ENCODE data around the gene CD3E. TPM values are rescaled to one million over a fixed set of nuclear protein-coding genes. Genes with fewer than 3 reads are reported as not detected.

Gene CD3E
- total and polyA plus RNA-seq, 2 of the 13 experiments (the other 11 are each of a cell fraction or from before 2014, with no cell fraction given), result not detected

DNA sequence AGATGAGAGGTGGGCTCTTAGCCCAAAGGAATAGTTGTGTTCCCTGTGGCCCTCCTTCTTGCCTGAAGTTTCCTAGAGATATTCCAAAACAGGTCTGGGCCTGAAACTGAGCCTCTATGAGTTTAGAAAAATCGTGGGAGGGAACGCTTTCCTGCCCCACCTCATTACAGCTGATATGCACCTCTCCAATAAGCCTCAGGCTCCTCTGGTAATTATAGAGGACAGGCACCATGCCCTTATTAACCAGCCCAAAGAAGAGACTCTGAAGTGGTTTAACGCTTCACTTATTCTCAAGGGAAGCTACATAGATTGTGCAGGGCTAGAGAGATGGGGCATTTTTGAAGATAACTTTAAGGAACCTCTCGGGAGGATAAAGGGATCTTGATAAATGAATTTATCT is 37.0 kb upstream of the CD3E start:
- Histone ChIP-seq H3K9me3 (ENCODE audit: low read length) (no peaks in the 10 kb centered on the region), H3K36me3 (replicated peaks in 1 of 2; ENCODE audit: control insufficient read depth in 1 of 2, insufficient read depth in 2 of 2, low read length in 2 of 2) (peaks cover 0 to 2% of the 10 kb centered on the region in 2 experiments; a peak in 1 of 5 replicates), H3K79me2 (ENCODE audit: insufficient read depth, low read length) (peaks cover 7% of the 10 kb centered on the region), H3K9ac (ENCODE audit: insufficient read depth, low read depth, low read length) (no peak overlapping the region), H4K20me1 (ENCODE audit: insufficient read depth, low read length) (no peaks in the 10 kb centered on the region), H3K27me3 (ENCODE audit: control insufficient read depth in 1 of 2, insufficient read depth in 2 of 2, low read length in 2 of 2) (peaks cover 1 to 22% of the 10 kb centered on the region in 2 experiments; a peak in 4 of 5 replicates), H3K27ac (ENCODE audit: extremely low read length, insufficient read depth, low read length) (no peak overlapping the region), H3K4me3 (replicated peaks in 1 of 3; ENCODE audit: insufficient read depth in 1 of 3, low read depth in 2 of 3, low read length in 3 of 3) (no peak overlapping the region), H3K4me1 (ENCODE audit: insufficient read depth, low read length) (peaks cover 31% of the 10 kb centered on the region), H2AFZ (ENCODE audit: low read length) (no peak overlapping the region), H3K4me2 (ENCODE audit: low read depth, low read length) (no peak overlapping the region)
- FAIRE-seq (no peak), DNase-seq (ENCODE audit: low spot score) (no peak), ATAC-seq (no peak)
- 40% methylated on average over 4 of the region's 4 CpGs for WGBS (ENCODE audit: low lambda C conversion rate)
- POLR2A ChIA-PET, result no interaction called here
- BruUV-seq (replicated peaks), result no TSS peak
- CTCF ChIA-PET (ENCODE audit: low intra/inter-chr PET ratio, low total read pairs), result no interaction called here
- intact Hi-C loops (cut with micrococcal nuclease; ENCODE audit: unreplicated experiment), result no loop called here
- in situ Hi-C loops (cut with HindIII; ENCODE audit: extremely low pct_ligation_motif_present, low pct_unique_long_range_greater_than_20kb), result no loop called here
- TF ChIP-seq CREB1 (IDR thresholded peaks at IDR 0.05), result no peak
- no peak for TF ChIP-seq CREB1 (CRISPR knock-in tag; IDR thresholded peaks at IDR 0.05)
- no peak for TF ChIP-seq ZNF724P (CRISPR knock-in tag; IDR thresholded peaks at IDR 0.05; ENCODE audit: borderline replicate concordance)
- TF ChIP-seq FOSL1 (CRISPR knock-in tag; IDR thresholded peaks at IDR 0.05; ENCODE audit: borderline replicate concordance), result no peak
- TF ChIP-seq KAT8 (CRISPR knock-in tag; IDR thresholded peaks at IDR 0.05), result no peak
- no peak for TF ChIP-seq ELF3 (CRISPR knock-in tag; IDR thresholded peaks at IDR 0.05)
- TF ChIP-seq REXO4 (CRISPR knock-in tag; IDR thresholded peaks at IDR 0.05; ENCODE audit: borderline replicate concordance), result no peak
- TF ChIP-seq GABPA (IDR thresholded peaks at IDR 0.05; ENCODE audit: low read depth, low read length), result no peak
- TF ChIP-seq GABPA (CRISPR knock-in tag; IDR thresholded peaks at IDR 0.05; ENCODE audit: low read depth), result no peak
- no peak for TF ChIP-seq RELA (CRISPR knock-in tag; IDR thresholded peaks at IDR 0.05)
- no peak for TF ChIP-seq BRCA1 (CRISPR knock-in tag; IDR thresholded peaks at IDR 0.05)
- TF ChIP-seq IRF2 (CRISPR knock-in tag; IDR thresholded peaks at IDR 0.05), result no peak
- no peak for TF ChIP-seq HDAC2 (CRISPR knock-in tag; IDR thresholded peaks at IDR 0.05)
- TF ChIP-seq, protein P1, sequence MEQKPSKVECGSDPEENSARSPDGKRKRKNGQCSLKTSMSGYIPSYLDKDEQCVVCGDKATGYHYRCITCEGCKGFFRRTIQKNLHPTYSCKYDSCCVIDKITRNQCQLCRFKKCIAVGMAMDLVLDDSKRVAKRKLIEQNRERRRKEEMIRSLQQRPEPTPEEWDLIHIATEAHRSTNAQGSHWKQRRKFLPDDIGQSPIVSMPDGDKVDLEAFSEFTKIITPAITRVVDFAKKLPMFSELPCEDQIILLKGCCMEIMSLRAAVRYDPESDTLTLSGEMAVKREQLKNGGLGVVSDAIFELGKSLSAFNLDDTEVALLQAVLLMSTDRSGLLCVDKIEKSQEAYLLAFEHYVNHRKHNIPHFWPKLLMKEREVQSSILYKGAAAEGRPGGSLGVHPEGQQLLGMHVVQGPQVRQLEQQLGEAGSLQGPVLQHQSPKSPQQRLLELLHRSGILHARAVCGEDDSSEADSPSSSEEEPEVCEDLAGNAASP (CRISPR knock-in tag; IDR thresholded peaks at IDR 0.05; ENCODE audit: borderline replicate concordance), result no peak
- TF ChIP-seq, protein P2, sequence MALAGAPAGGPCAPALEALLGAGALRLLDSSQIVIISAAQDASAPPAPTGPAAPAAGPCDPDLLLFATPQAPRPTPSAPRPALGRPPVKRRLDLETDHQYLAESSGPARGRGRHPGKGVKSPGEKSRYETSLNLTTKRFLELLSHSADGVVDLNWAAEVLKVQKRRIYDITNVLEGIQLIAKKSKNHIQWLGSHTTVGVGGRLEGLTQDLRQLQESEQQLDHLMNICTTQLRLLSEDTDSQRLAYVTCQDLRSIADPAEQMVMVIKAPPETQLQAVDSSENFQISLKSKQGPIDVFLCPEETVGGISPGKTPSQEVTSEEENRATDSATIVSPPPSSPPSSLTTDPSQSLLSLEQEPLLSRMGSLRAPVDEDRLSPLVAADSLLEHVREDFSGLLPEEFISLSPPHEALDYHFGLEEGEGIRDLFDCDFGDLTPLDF (CRISPR knock-in tag; IDR thresholded peaks at IDR 0.05), result no peak
- TF ChIP-seq GTF2F1 (IDR thresholded peaks at IDR 0.05; ENCODE audit: low read length), result no peak
- TF ChIP-seq RORA (CRISPR knock-in tag; IDR thresholded peaks at IDR 0.05), result no peak
- TF ChIP-seq, protein P3, sequence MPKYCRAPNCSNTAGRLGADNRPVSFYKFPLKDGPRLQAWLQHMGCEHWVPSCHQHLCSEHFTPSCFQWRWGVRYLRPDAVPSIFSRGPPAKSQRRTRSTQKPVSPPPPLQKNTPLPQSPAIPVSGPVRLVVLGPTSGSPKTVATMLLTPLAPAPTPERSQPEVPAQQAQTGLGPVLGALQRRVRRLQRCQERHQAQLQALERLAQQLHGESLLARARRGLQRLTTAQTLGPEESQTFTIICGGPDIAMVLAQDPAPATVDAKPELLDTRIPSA (CRISPR knock-in tag; IDR thresholded peaks at IDR 0.05; ENCODE audit: borderline replicate concordance), result no peak
- TF ChIP-seq, protein P4, sequence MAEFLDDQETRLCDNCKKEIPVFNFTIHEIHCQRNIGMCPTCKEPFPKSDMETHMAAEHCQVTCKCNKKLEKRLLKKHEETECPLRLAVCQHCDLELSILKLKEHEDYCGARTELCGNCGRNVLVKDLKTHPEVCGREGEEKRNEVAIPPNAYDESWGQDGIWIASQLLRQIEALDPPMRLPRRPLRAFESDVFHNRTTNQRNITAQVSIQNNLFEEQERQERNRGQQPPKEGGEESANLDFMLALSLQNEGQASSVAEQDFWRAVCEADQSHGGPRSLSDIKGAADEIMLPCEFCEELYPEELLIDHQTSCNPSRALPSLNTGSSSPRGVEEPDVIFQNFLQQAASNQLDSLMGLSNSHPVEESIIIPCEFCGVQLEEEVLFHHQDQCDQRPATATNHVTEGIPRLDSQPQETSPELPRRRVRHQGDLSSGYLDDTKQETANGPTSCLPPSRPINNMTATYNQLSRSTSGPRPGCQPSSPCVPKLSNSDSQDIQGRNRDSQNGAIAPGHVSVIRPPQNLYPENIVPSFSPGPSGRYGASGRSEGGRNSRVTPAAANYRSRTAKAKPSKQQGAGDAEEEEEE (CRISPR knock-in tag; IDR thresholded peaks at IDR 0.05; ENCODE audit: borderline replicate concordance), result no peak
